NCI-H1930 (cell line): Measurements from ENCODE around the gene LARGE1.
"Not testable (repeated sequence)": the region's sequence is repeated elsewhere in the genome, so short reads cannot be mapped to it uniquely, and the experiment has no call there.

ENCODE experiments used
- DNase-seq, 2 experiments: peaks; one replicate each; lab custom pipeline; 2025; lab: John Stamatoyannopoulos, UW

LARGE1 gene

GRCh38 chr22:33472462-33473344, 447.6 kb downstream of the LARGE1 start:
- no peak for DNase-seq

- no peak for DNase-seq
Measured at GRCh38 chr22:33470456-33470855, 449.8 kb downstream of the LARGE1 start.

GRCh38 chr22:33467620-33468095, 452.6 kb downstream of the LARGE1 start:
- DNase-seq, result no peak

GRCh38 chr22:33467080-33467479, 453.2 kb downstream of the LARGE1 start:
- DNase-seq, result no peak

GRCh38 chr22:33465554-33465953, 454.7 kb downstream of the LARGE1 start:
- DNase-seq, result no peak

GRCh38 chr22:33464698-33465097, 455.6 kb downstream of the LARGE1 start:
- no peak for DNase-seq

GRCh38 chr22:33461698-33462434, 458.4 kb downstream of the LARGE1 start:
- no peak for DNase-seq

GRCh38 chr22:33461245-33461644, 459.0 kb downstream of the LARGE1 start:
- not testable (repeated sequence) for DNase-seq

GRCh38 chr22:33459137-33459536, 461.1 kb downstream of the LARGE1 start:
- no peak for DNase-seq

- no peak for DNase-seq
Measured at GRCh38 chr22:33456511-33456910, 463.8 kb downstream of the LARGE1 start.

- DNase-seq, result no peak
Measured at GRCh38 chr22:33455036-33455435, 465.2 kb downstream of the LARGE1 start.

GRCh38 chr22:33451866-33452469, 468.3 kb downstream of the LARGE1 start:
- no peak for DNase-seq

GRCh38 chr22:33450756-33451155, 469.5 kb downstream of the LARGE1 start:
- no peak for DNase-seq

GRCh38 chr22:33447733-33448132, 472.5 kb downstream of the LARGE1 start:
- DNase-seq, result no peak

- no peak for DNase-seq
Measured at GRCh38 chr22:33443683-33444082, 476.6 kb downstream of the LARGE1 start.

GRCh38 chr22:33440756-33441155, 479.5 kb downstream of the LARGE1 start:
- DNase-seq, result no peak

- no peak for DNase-seq
Measured at GRCh38 chr22:33438273-33438672, 482.0 kb downstream of the LARGE1 start.

- no peak for DNase-seq
Measured at GRCh38 chr22:33431300-33431699, 489.0 kb downstream of the LARGE1 start.

GRCh38 chr22:33429281-33429680, 491.0 kb downstream of the LARGE1 start:
- no peak for DNase-seq

- DNase-seq, result no peak
Measured at GRCh38 chr22:33427461-33427860, 492.8 kb downstream of the LARGE1 start.

- DNase-seq, result no peak
Measured at GRCh38 chr22:33426451-33426850, 493.8 kb downstream of the LARGE1 start.

- DNase-seq, result no peak
Measured at GRCh38 chr22:33421859-33422258, 498.4 kb downstream of the LARGE1 start.

GRCh38 chr22:33418484-33418883, 501.8 kb downstream of the LARGE1 start:
- no peak for DNase-seq
